ENCODE data around the gene TATDN2. TPM values are rescaled to one million over a fixed set of nuclear protein-coding genes. Genes with fewer than 3 reads are reported as not detected.
A peak's percentile ranks its signal among the peaks of the same experiment; 100 is the strongest.
"Not testable (repeated sequence)": the region's sequence is repeated elsewhere in the genome, so short reads cannot be mapped to it uniquely, and the experiment has no call there.

The TATDN2 gene
- total RNA-seq, 1 donor from 2014 or later: 70.9 TPM

DNA sequence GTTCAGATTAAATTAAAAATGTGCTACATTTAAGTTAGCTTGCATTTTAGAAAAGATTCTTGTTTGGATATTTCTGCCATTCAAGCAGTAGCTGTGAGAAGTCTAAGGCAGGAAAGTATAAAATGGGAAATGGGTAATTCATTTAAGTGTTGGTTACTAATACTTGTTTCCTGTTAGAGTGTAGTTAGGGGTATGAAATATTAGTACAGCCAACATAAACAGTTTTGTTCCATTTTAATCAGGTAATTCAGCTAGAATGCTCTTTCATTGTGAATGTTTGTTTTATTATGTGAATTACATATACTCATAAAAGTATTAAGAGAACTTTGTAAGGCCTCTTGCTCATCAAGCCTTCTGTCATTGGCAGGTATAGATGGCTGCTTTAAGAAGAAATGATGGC, 19.9 kb downstream of the TATDN2 start:
- H3K36me3 Mint-ChIP-seq (ENCODE audit: low read depth): peaks cover 69% of the 10 kb centered on the region
- DNase-seq: no peak
- H3K4me1 Mint-ChIP-seq: peaks cover 41% of the 10 kb centered on the region
- no peak overlapping the region for H3K27ac Mint-ChIP-seq
- H3K4me3 Mint-ChIP-seq: no peak overlapping the region
- intact Hi-C loops (cut with micrococcal nuclease): no loop called here
- H3K27me3 Mint-ChIP-seq: no peaks in the 10 kb centered on the region
- no peaks in the 10 kb centered on the region for H3K9me3 Mint-ChIP-seq

DNA sequence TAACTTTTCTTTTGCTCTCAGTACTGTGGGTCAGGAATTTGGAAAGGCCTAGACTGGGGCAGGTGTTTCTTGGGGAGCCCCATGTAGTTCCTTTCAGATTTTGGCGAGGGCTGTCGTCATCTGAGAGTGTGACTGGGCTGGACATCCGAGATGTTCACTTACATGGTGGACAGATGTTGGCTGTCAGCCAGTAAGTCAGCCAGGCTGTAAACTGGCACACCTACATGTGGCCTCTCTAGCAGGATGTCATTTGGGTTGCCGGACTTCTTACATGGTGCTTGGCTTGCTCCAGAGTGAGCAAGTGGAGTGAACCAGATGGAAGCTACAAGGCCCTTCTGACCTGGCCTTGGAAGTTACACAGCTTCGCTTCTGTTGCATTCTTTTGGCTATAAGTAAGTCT, 20.7 kb downstream of the TATDN2 start:
- Mint-ChIP-seq H3K4me3 (no peak overlapping the region), H3K27me3 (no peaks in the 10 kb centered on the region), H3K36me3 (ENCODE audit: low read depth) (peaks cover 67% of the 10 kb centered on the region), H3K27ac (peak overlapping the region; percentile 64), H3K4me1 (peaks cover 39% of the 10 kb centered on the region), H3K9me3 (no peaks in the 10 kb centered on the region)
- no peak for DNase-seq
- intact Hi-C loops (cut with micrococcal nuclease): no loop called here

DNA sequence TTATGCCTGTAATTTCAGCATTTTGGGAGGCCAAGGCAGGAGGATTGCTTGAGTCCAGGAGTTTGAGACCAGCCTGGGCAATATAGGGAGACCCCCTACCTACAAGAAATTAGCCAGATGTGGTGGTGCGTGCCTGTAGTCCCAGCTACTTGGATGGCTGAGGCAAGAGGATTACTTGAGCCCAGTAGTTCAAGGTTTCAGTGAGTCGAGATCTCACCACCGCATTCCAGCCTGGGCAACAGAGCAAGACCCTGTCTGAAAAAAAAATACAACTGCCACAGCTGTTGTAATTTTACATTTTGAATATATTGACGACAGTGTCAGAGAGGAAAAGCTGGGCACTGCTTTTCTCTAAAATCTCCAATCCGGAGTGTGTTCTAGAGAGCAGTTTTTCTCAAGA, 21.2 kb downstream of the TATDN2 start:
- H3K27ac Mint-ChIP-seq: peak overlapping the region; percentile 64
- H3K36me3 Mint-ChIP-seq (ENCODE audit: low read depth): peaks cover 68% of the 10 kb centered on the region
- no peaks in the 10 kb centered on the region for H3K27me3 Mint-ChIP-seq
- no peaks in the 10 kb centered on the region for H3K9me3 Mint-ChIP-seq
- no peak for DNase-seq
- H3K4me3 Mint-ChIP-seq: no peak overlapping the region
- intact Hi-C loops (cut with micrococcal nuclease): no loop called here
- H3K4me1 Mint-ChIP-seq: peaks cover 40% of the 10 kb centered on the region

DNA sequence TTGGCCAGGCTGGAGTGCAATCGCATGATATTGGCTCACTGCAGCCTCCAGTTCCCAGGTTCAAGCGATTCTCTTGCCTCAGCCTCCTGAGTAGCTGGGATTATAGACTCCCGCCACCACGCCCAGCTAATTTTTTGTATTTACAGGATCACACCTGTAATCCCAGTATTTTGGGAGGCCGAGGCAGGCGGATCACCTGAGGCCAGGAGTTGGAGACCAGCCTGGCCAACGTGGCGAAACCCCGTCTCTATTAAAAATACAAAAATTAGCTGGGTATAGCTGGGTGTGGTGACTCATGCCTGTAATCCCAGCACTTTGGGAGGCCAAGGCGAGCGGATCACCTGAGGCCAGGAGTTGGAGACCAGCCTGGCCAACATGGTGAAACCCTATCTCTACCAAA, 24.2 kb downstream of the TATDN2 start:
- H3K27ac Mint-ChIP-seq; DNase-seq; H3K4me3 Mint-ChIP-seq; intact Hi-C loops (cut with micrococcal nuclease); H3K9me3 Mint-ChIP-seq; H3K27me3 Mint-ChIP-seq: not testable (repeated sequence)
- H3K36me3 Mint-ChIP-seq (ENCODE audit: low read depth): peaks cover 66% of the 10 kb centered on the region
- H3K4me1 Mint-ChIP-seq: peaks cover 35% of the 10 kb centered on the region

GRCh38 chr3:10272977-10273376, 24.7 kb downstream of the TATDN2 start:
- Mint-ChIP-seq H3K4me3 (peak overlapping the region; percentile 8), H3K9me3 (no peaks in the 10 kb centered on the region), H3K4me1 (peaks cover 34% of the 10 kb centered on the region)

GRCh38 chr3:10273702-10274305, 25.5 kb downstream of the TATDN2 start:
- intact Hi-C loops (cut with micrococcal nuclease): no loop called here

More at GRCh38 chr3:10272977-10273376, 24.7 kb downstream of the TATDN2 start:
- Mint-ChIP-seq H3K36me3 (ENCODE audit: low read depth) (peaks cover 68% of the 10 kb centered on the region), H3K27me3 (no peaks in the 10 kb centered on the region), H3K27ac (peak overlapping the region; percentile 48)
- no peak for DNase-seq
- intact Hi-C loops (cut with micrococcal nuclease): no loop called here

DNA sequence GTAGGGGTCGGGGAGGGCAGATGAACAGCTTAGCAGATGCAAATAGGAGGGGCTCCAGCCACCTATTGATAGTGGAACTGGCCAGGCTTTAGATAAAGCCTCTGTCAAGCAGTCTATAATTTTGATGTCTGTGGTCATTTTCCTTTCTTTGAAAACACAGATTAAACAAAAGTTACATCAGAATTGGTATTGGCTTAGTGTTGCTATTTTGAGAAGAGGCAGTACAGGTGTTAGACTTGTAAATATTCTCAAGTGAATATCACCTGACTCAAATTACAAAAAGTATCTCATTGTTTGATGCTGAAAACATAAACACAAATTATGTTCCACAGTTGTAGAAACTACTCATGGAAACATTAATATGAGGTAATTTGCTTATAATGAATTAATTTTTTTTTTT, 26.3 kb downstream of the TATDN2 start:
- no peak for DNase-seq
- no peaks in the 10 kb centered on the region for H3K9me3 Mint-ChIP-seq
- no peaks in the 10 kb centered on the region for H3K27me3 Mint-ChIP-seq
- H3K36me3 Mint-ChIP-seq (ENCODE audit: low read depth): peaks cover 72% of the 10 kb centered on the region
- no peak overlapping the region for H3K4me3 Mint-ChIP-seq
- intact Hi-C loops (cut with micrococcal nuclease): no loop called here
- peaks cover 36% of the 10 kb centered on the region for H3K4me1 Mint-ChIP-seq
- H3K27ac Mint-ChIP-seq: no peak overlapping the region

More at GRCh38 chr3:10273702-10274305, 25.5 kb downstream of the TATDN2 start:
- DNase-seq: no peak
- Mint-ChIP-seq H3K27ac (peak overlapping the region; percentile 48), H3K36me3 (ENCODE audit: low read depth) (peaks cover 69% of the 10 kb centered on the region), H3K4me3 (peak overlapping the region; percentile 8), H3K27me3 (no peaks in the 10 kb centered on the region), H3K9me3 (no peaks in the 10 kb centered on the region), H3K4me1 (peaks cover 34% of the 10 kb centered on the region)

GRCh38 chr3:10277115-10277625, 28.9 kb downstream of the TATDN2 start:
- H3K9me3 Mint-ChIP-seq: no peaks in the 10 kb centered on the region
- peak overlapping the region; percentile 57 for H3K27ac Mint-ChIP-seq
- peaks cover 67% of the 10 kb centered on the region for H3K36me3 Mint-ChIP-seq (ENCODE audit: low read depth)

GRCh38 chr3:10278501-10278900, 30.2 kb downstream of the TATDN2 start:
- Mint-ChIP-seq H3K27me3 (no peaks in the 10 kb centered on the region), H3K4me1 (peaks cover 51% of the 10 kb centered on the region), H3K36me3 (ENCODE audit: low read depth) (peaks cover 70% of the 10 kb centered on the region), H3K9me3 (no peaks in the 10 kb centered on the region), H3K27ac (peak overlapping the region; percentile 70), H3K4me3 (no peak overlapping the region)
- DNase-seq: no peak
- intact Hi-C loops (cut with micrococcal nuclease): no loop called here

More at GRCh38 chr3:10277115-10277625, 28.9 kb downstream of the TATDN2 start:
- H3K4me1 Mint-ChIP-seq: peaks cover 51% of the 10 kb centered on the region
- H3K27me3 Mint-ChIP-seq: no peaks in the 10 kb centered on the region
- DNase-seq: no peak
- H3K4me3 Mint-ChIP-seq: no peak overlapping the region
- intact Hi-C loops (cut with micrococcal nuclease): no loop called here

DNA sequence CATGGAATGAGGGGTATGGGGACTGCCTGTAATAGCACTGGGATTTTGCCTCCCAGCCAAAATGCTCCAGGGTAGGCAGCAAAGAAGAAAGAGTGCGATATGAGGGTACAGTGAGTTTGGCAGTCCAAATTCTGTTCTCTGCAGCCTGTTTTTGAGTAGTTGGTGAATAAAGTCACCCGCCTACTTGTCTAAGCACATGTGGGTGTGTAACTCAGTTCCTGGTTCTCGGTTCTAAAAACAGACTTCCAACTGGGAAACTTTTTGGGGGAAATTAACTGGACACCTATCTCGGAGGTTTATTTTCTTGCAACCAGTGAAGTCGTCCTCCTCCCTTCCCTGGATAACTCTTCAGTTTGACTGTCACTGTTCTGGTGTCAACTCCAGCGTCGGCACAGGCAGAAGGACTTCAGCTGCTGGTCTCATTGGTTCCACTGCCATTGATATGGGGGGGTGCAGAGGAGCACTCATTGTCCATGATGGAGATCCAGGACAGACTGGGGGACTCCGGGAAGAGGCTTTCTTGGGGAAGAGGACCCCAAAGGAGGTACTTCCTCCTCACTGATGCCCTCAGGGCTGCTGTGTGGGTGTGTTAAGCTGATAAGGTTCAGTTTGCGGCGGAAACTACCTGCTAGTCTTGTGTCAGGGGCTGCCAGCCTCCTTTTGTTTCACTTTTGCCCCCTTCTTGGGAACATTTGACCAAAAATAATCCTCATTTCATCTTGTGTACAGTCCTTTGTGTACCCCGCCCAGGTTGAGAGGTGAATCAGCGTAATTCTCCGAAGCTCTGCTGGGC, 31.3 kb downstream of the TATDN2 start:
- intact Hi-C loops (cut with micrococcal nuclease): no loop called here
- Mint-ChIP-seq H3K9me3 (no peaks in the 10 kb centered on the region), H3K27ac (peak overlapping the region; percentile 51), H3K27me3 (no peaks in the 10 kb centered on the region), H3K4me3 (no peak overlapping the region), H3K36me3 (ENCODE audit: low read depth) (peaks cover 67% of the 10 kb centered on the region), H3K4me1 (peaks cover 53% of the 10 kb centered on the region)
- DNase-seq: no peak

- no peak for DNase-seq
- Mint-ChIP-seq H3K9me3 (no peaks in the 10 kb centered on the region), H3K36me3 (ENCODE audit: low read depth) (peaks cover 69% of the 10 kb centered on the region), H3K4me1 (peaks cover 58% of the 10 kb centered on the region), H3K27ac (peak overlapping the region; percentile 51), H3K4me3 (no peak overlapping the region), H3K27me3 (no peaks in the 10 kb centered on the region)
- intact Hi-C loops (cut with micrococcal nuclease): no loop called here
Observed at GRCh38 chr3:10280177-10280529, 31.9 kb downstream of the TATDN2 start.

GRCh38 chr3:10280571-10280970, 32.3 kb downstream of the TATDN2 start:
- Mint-ChIP-seq H3K4me1 (peaks cover 60% of the 10 kb centered on the region), H3K27me3 (no peaks in the 10 kb centered on the region), H3K36me3 (ENCODE audit: low read depth) (peaks cover 67% of the 10 kb centered on the region), H3K27ac (no peak overlapping the region), H3K4me3 (no peak overlapping the region), H3K9me3 (no peaks in the 10 kb centered on the region)
- no peak for DNase-seq
- intact Hi-C loops (cut with micrococcal nuclease): no loop called here

- H3K4me3 Mint-ChIP-seq: peak overlapping the region; percentile 49
- intact Hi-C loops (cut with micrococcal nuclease): no loop called here
- H3K36me3 Mint-ChIP-seq (ENCODE audit: low read depth): peaks cover 70% of the 10 kb centered on the region
- H3K9me3 Mint-ChIP-seq: no peaks in the 10 kb centered on the region
- no peaks in the 10 kb centered on the region for H3K27me3 Mint-ChIP-seq
- no peak for DNase-seq
- H3K4me1 Mint-ChIP-seq: peaks cover 64% of the 10 kb centered on the region
- peak overlapping the region; percentile 69 for H3K27ac Mint-ChIP-seq
Observed at GRCh38 chr3:10281951-10282350, 33.7 kb downstream of the TATDN2 start.

- Mint-ChIP-seq H3K4me3 (peak overlapping the region; percentile 56), H3K27me3 (no peaks in the 10 kb centered on the region), H3K27ac (peak overlapping the region; percentile 84), H3K9me3 (no peaks in the 10 kb centered on the region), H3K4me1 (peaks cover 61% of the 10 kb centered on the region), H3K36me3 (ENCODE audit: low read depth) (peaks cover 68% of the 10 kb centered on the region)
- intact Hi-C loops (cut with micrococcal nuclease): no loop called here
- no peak for DNase-seq
Observed at GRCh38 chr3:10283638-10284037, 35.4 kb downstream of the TATDN2 start.

All from activated CD4-positive, alpha-beta T cell treated with anti-CD3 and anti-CD28 coated beads, Interleukin-2, amount 10 ng/mL, durations not matched to agents 24 days and 14 days (primary cell).